WI38 (cell line): ENCODE results near the gene FKBP8.

Source experiments
- H3K4me3 ChIP-seq: 2 replicates; pipeline ENCODE4 v1.5.1; 2011; ENCODE audit warnings: low read depth, mild to moderate bottlenecking, control low read depth, low read length
- TF ChIP-seq, protein P1 (sequence below): IDR thresholded peaks from 2 replicates; pipeline ENCODE4 v1.5.1; 2012; ENCODE audit warnings: low read depth, mild to moderate bottlenecking, control low read depth, low read length

The FKBP8 gene

DNA sequence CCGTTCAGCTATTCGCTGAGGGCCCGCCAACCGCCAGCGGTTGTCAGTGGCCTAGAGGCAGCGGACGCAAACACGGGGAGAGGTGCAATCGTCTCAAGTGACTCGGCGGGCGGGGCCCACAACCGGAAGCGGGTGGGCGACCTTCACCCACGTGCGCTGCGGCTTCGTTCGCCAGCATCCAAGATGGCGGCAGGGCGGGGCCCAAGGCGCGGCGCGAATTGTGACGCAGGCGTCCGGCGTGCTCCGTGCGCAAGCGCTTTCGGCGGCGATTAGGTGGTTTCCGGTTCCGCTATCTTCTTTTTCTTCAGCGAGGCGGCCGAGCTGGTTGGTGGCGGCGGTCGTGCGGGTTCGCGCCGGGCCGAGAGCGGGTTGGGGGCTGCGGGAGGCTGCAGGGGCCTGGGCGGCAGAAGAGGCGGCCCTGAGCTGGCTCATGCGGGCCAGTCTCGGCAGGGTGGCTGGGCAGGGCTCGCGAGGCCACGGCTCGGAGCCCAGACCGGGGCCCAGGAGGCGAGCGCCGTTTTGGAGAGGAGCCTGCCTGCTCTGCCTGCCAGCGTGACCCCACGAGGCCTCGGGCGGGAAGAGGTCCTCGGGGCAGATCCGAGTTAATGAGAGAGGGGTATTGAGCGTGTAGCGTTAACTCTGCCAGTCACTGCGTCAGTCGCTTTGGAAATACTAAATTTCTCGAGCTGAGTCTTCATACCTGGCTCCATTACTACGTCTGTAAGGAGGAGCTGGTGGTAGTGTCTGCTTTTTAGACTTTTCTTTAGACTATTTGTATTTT is 28.4 kb upstream of the FKBP8 start, which contains the start of gene UBA52:
Gene UBA52, plus strand, starts transcription at position 294 of the 781 bp plus-strand sequence. CDS start 1,444 bp downstream, outside the sequence.
- TF ChIP-seq, protein P1, sequence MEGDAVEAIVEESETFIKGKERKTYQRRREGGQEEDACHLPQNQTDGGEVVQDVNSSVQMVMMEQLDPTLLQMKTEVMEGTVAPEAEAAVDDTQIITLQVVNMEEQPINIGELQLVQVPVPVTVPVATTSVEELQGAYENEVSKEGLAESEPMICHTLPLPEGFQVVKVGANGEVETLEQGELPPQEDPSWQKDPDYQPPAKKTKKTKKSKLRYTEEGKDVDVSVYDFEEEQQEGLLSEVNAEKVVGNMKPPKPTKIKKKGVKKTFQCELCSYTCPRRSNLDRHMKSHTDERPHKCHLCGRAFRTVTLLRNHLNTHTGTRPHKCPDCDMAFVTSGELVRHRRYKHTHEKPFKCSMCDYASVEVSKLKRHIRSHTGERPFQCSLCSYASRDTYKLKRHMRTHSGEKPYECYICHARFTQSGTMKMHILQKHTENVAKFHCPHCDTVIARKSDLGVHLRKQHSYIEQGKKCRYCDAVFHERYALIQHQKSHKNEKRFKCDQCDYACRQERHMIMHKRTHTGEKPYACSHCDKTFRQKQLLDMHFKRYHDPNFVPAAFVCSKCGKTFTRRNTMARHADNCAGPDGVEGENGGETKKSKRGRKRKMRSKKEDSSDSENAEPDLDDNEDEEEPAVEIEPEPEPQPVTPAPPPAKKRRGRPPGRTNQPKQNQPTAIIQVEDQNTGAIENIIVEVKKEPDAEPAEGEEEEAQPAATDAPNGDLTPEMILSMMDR = no peak
- H3K4me3 ChIP-seq = peak within 1 kb of the TSS; percentile 98

DNA sequence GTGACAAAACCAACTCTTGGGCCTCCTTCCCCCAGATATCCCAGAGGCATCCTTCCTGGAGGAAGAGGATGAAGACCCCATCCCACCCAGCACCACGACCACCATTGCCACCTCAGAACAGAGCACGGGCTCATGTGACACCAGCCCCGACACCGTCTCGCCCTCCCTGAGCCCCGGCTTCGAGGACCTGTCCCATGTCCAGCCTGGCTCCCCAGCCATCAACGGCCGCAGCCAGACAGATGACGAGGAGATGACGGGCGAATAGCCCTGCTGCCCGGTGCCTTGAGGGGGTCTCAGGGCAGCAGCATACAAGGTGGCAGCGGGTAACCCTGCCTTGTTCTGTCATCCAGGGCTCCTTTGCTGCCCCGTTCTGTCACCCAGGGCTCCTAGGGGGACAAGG is 25.0 kb upstream of the FKBP8 start:
- TF ChIP-seq, protein P1 = no peak
- no peak overlapping the region for H3K4me3 ChIP-seq

DNA sequence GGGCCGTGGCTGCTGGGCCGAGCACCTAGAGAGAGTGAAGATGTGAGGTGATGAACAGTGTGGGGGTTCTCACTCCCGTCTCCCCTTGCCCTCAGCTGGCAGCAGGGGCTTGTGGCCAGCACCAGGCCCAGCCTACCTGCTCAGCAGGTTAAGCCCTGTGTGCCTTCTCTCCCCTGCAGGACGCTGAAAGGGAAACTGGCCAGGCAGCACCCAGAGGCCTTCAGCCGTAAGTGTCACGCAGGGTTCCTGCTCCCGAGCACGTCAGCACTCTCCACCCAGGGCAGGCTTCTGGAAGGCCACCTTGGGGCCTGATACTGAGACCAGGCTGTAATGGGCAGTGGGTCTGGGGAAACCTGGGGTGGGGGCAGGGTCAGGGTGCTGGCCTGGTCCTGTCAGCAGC is 23.6 kb upstream of the FKBP8 start:
- TF ChIP-seq, protein P1 = no peak
- no peak overlapping the region for H3K4me3 ChIP-seq

DNA sequence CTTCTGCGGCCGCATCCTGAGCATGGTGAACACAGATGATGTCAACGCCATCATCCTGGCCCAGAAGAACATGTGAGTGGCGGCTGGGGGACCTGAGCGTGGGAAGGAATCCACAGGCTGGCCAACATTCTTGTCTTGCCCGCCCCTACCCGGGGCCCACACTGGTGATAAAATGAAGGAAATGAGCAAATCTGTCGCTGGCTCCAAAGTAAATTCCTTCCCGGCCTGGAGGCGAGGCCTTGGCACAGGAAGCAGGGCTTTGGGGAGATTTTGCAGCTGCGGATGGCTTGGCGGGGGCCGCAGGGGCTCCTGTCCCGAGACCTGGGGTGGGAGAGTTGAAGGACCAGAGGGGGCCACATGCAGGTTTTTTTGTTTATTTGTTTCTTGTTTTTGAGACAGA is 18.7 kb upstream of the FKBP8 start:
- H3K4me3 ChIP-seq = no peak overlapping the region
- TF ChIP-seq, protein P1 = no peak

DNA sequence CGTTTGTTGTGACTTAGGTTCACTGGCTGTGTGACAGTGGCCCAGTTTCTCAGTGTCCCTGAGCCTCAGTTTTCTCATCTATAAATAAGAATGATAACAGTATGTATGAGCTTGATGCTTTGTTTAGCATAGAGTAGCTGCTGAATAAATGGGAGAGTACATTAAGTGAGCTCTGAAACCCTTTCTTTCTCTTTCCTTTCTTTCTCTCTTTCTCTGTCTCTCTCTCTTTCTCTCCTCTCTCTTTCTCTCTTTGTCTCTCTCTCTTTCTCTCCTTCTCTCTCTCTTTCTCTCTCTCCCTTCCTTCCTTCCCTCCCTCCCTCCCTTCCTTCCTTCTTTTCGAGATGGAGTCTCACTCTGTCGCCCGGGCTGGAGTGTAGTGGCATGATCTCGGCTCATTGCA is 16.3 kb upstream of the FKBP8 start:
- TF ChIP-seq, protein P1 = no peak
- H3K4me3 ChIP-seq = no peak overlapping the region

DNA sequence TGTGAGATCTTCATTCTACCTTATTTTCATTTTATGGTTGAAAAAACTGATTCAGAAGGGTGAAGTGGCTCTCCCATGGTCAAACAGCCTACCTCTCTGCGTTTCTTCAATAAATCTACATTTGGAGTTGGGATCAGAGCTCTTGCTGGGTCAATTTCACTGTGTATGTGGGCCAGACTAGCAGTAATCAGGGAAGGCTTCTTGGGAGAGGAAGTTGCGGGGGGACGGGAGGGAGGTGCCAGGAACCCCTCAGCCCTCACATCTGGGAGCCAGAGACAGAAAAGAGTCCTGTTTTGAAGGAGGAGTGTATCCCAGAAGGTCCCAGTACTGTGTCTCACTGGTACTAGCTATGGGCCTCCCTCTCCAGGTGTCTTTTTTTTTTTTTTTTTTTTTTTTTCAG is 15.2 kb upstream of the FKBP8 start:
- H3K4me3 ChIP-seq = peak overlapping the region; percentile 99
- TF ChIP-seq, protein P1 = no peak

DNA sequence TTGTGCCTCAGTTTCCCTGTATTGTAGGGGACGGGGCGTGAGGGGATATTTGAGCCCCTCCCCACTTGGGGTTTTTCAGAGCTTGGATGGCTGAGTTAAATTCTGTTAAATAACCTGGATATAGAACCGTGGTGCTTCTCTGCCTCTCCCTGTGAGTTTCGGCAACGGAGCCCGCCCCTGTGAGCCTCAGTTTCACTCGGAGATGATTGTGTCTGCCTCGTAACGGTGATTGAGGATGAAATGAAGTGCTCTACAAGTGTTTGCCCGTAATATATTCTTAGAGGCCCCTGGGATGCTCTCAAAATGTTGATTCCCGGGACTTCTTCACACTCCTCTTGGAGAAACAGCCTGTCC is 14.8 kb upstream of the FKBP8 start:
- TF ChIP-seq, protein P1 = no peak

More for the DNA sequence above, 14.8 kb upstream of the FKBP8 start:
- H3K4me3 ChIP-seq = peak overlapping the region; percentile 99
